ENCODE results near the gene GLG1.
"Not testable (repeated sequence)": the region's sequence is repeated elsewhere in the genome, so short reads cannot be mapped to it uniquely, and the experiment has no call there.

GRCh38 chr16:74552357-74552756 is 54.6 kb downstream of the GLG1 start:
- TF ChIP-seq POLR2A (IDR thresholded peaks at IDR 0.05; ENCODE audit: extremely low read depth, insufficient read length); CTCF (IDR thresholded peaks at IDR 0.05; ENCODE audit: low read depth, low read length); MAX (IDR thresholded peaks at IDR 0.05; ENCODE audit: low read depth, low read length); MYC (IDR thresholded peaks at IDR 0.05; ENCODE audit: low read depth, low read length): not testable (repeated sequence)

All from NB4 (cell line).